K562 (cell line): ENCODE measurements around the gene CTTNBP2NL. TPM values are rescaled to one million over a fixed set of nuclear protein-coding genes. Genes with fewer than 3 reads are reported as not detected.
"Not testable (repeated sequence)": the region's sequence is repeated elsewhere in the genome, so short reads cannot be mapped to it uniquely, and the experiment has no call there.

Experiments
- ATAC-seq: fragments of 200-7000 bp; cut with Tn5 transposase; 3 replicates; pipeline ENCODE4 v1.9.1; 2020; ENCODE audit warnings: moderate library complexity
- BruUV-seq: library from RNA; stranded (reverse); fragments of 400-500 nt; replicated peaks from 2 replicates; lab custom pipeline; 2021; lab: Mats Ljungman, UMichigan
- CTCF ChIA-PET: fragments of 300-600 bp; formaldehyde crosslinking; extraction: SDS; loops from one replicate; lab custom pipeline; 2021; ENCODE audit warnings: low intra/inter-chr PET ratio; lab: Yijun Ruan, JAX
- POLR2A ChIA-PET: fragments of 300-600, 350-650 bp; sonication (Branson Sonifier 250); formaldehyde crosslinking; extraction: SDS; loops from one replicate; lab custom pipeline; 2021; ENCODE audit warnings: antibody characterized with exemption, inconsistent platforms; lab: Yijun Ruan, JAX
- DNase-seq, 4 experiments: peaks; one replicate each; pipeline versions ENCODE4 v3.0.0 to v3.0.0-alpha.2; 2011 to 2018; ENCODE audit warnings: low spot score in 3 of 4, mixed read lengths in 3 of 4; ENCODE audit errors: extremely low read depth in 1 of 4
- FAIRE-seq: peaks from 2 replicates; lab custom pipeline; 2011; peaks lifted over from hg19 to GRCh38; lab: Jason Lieb, UNC
- H2AFZ ChIP-seq: 2 replicates; pipeline ENCODE4 v1.6.0; 2011; ENCODE audit warnings: low read depth, low read length, control low read depth, inconsistent platforms
- H3K27ac ChIP-seq: fragments of 200-600 bp; 3 replicates; pipeline ENCODE4 v1.8.0; 2011; ENCODE audit warnings: low read depth, mild to moderate bottlenecking, control low read depth, inconsistent platforms, low read length, moderate library complexity, mixed read lengths; ENCODE audit errors: extremely low read depth
- H3K27me3 ChIP-seq, 2 experiments: fragments of 300-600 bp in 1 of 2; 2 replicates in 1 of 2; 3 replicates in 1 of 2; pipeline versions ENCODE4 v1.6.0 to v1.8.0; 2011; ENCODE audit warnings: inconsistent platforms in 2 of 2, low read length in 2 of 2, mild to moderate bottlenecking in 1 of 2, mixed read lengths in 1 of 2, moderate library complexity in 1 of 2; ENCODE audit not compliant: control insufficient read depth in 2 of 2, insufficient read depth in 2 of 2
- H3K36me3 ChIP-seq: fragments of 300-600 bp; 3 replicates; pipeline ENCODE4 v1.8.0; 2011; ENCODE audit warnings: mild to moderate bottlenecking, low read length, inconsistent platforms; ENCODE audit not compliant: control insufficient read depth, insufficient read depth
- H3K4me1 ChIP-seq, 2 experiments: fragments of 200-600 bp in 1 of 2; replicated peaks in 1 of 2; 2 replicates in 1 of 2; 3 replicates in 1 of 2; pipeline versions ENCODE4 v1.5.1 to v1.8.0; 2011; ENCODE audit warnings: inconsistent platforms in 2 of 2, low read length in 2 of 2, mild to moderate bottlenecking in 1 of 2, mixed read lengths in 1 of 2, moderate library complexity in 1 of 2; ENCODE audit not compliant: control insufficient read depth in 2 of 2, insufficient read depth in 2 of 2
- H3K4me2 ChIP-seq: 2 replicates; pipeline ENCODE4 v1.6.1; 2011; ENCODE audit warnings: low read length, control low read depth, inconsistent platforms, mixed read lengths; ENCODE audit not compliant: insufficient read depth
- H3K4me3 ChIP-seq: fragments of 200-600 bp; sonication (generic), shearing (Covaris generic); 2 replicates; pipeline ENCODE4 v1.5.1; 2016; ENCODE audit warnings: control low read depth, inconsistent platforms
- H3K79me2 ChIP-seq: fragments of 200-600 bp; 3 replicates; pipeline ENCODE4 v1.8.0; 2011; ENCODE audit warnings: low read length, inconsistent platforms; ENCODE audit not compliant: control insufficient read depth, insufficient read depth
- H3K9ac ChIP-seq, 2 experiments: 2 replicates each; pipeline versions ENCODE4 v1.6.0 to v1.6.1; 2011; ENCODE audit warnings: low read depth in 2 of 2, low read length in 2 of 2, control low read depth in 1 of 2, inconsistent platforms in 1 of 2, mild to moderate bottlenecking in 1 of 2, mixed read lengths in 1 of 2; ENCODE audit not compliant: insufficient read depth in 1 of 2
- H3K9me1 ChIP-seq: one replicate; pipeline ENCODE4 v1.6.0; 2011; ENCODE audit warnings: inconsistent platforms, mild to moderate bottlenecking, low read length, moderate library complexity; ENCODE audit not compliant: control insufficient read depth, insufficient read depth
- H3K9me3 ChIP-seq: replicated peaks from 2 replicates; pipeline ENCODE4 v1.5.1; 2011; ENCODE audit warnings: low read depth, low read length, inconsistent platforms; ENCODE audit not compliant: control insufficient read depth, insufficient read depth
- H4K20me1 ChIP-seq: replicated peaks from 2 replicates; pipeline ENCODE4 v1.6.1; 2011; ENCODE audit warnings: low read length, inconsistent platforms, mixed read lengths; ENCODE audit not compliant: control insufficient read depth, insufficient read depth
- USF2 ChIP-seq: sonication (generic); formaldehyde crosslinking; IDR thresholded peaks from 2 replicates; pipeline ENCODE4 v1.5.0; 2020; ENCODE audit warnings: missing genetic modification reagents
- WGBS: fragments of 100-300 bp; shearing (Covaris generic); methylation state at CpG from one replicate; pipeline ENCODE4 v1.1.6; 2016; ENCODE audit warnings: low coverage, mixed read lengths; ENCODE audit not compliant: insufficient coverage; ENCODE audit errors: missing lambda C conversion rate; 5-methylcytosine and 5-hydroxymethylcytosine counted together
- in situ Hi-C: fragments of 300-500 bp; cut with MboI; formaldehyde crosslinking; loops from 4 replicates; pipeline ENCODE4 v1.15.0; 2018; ENCODE audit warnings: inconsistent platforms, mixed read lengths
- intact Hi-C: fragments of 100-400 bp; cut with micrococcal nuclease; formaldehyde crosslinking; loops from 2 replicates; pipeline ENCODE4 v1.14.2; 2022
- polyA plus RNA-seq, 8 experiments: library from polyadenylated mRNA; depleted of rRNA in 4 of 8; stranded (reverse) in 5 of 8; unstranded in 3 of 8; fragments of >200 nt; fragmentation: Nextera tagmentation in 2 of 8; fragmentation: Illumina TruSeq in 1 of 8; extraction: Ambion mirVana in 2 of 8; extraction: Trizol in 1 of 8; gene quantifications; 2 replicates each; pipeline versions ENCODE4 v1.2.1 to v1.2.3, GENCODE V29; 2011 to 2014; ENCODE audit warnings: inconsistent platforms in 1 of 8, missing spikeins in 1 of 8
- total RNA-seq, 7 experiments: library from RNA; depleted of rRNA in 6 of 7; stranded (reverse); fragments of >200 nt in 6 of 7; fragmentation: Illumina TruSeq in 2 of 7; extraction: Trizol in 2 of 7; gene quantifications; 2 replicates each; pipeline versions ENCODE4 v1.2.1 to v1.2.3, GENCODE V29; 2011 to 2021; ENCODE audit warnings: low replicate concordance in 1 of 7

CTTNBP2NL gene
- total and polyA plus RNA-seq, 9 of the 15 experiments (the other 6 are each of a cell fraction or from before 2014, with no cell fraction given) = 0.27 to 1.4 (median 0.62) TPM

GRCh38 chr1:112436384-112437156 lies 40.6 kb downstream of the CTTNBP2NL start (continued):
- no peak for TF ChIP-seq USF2 (CRISPR knock-in tag)
- TF ChIP-seq, all 486 proteins: peak for 3

- H3K4me1 ChIP-seq, H3K9me1 ChIP-seq, in situ Hi-C loops, FAIRE-seq, H3K27ac ChIP-seq, H2AFZ ChIP-seq, CTCF ChIA-PET, H3K9me3 ChIP-seq, BruUV-seq, DNase-seq, intact Hi-C loops, H4K20me1 ChIP-seq, ATAC-seq, H3K79me2 ChIP-seq, H3K36me3 ChIP-seq, H3K4me3 ChIP-seq, H3K4me2 ChIP-seq, H3K9ac ChIP-seq: not testable (repeated sequence)
- 0% methylated on average over 2 of the region's 2 CpGs for WGBS
- peaks cover 5 to 11% of the 10 kb centered on the region in 2 experiments; a peak in 3 of 5 replicates for H3K27me3 ChIP-seq
- POLR2A ChIA-PET = interaction anchor here (2.0 kb wide), 1 partner anchor 9 kb away, joined by 6 read pairs; no protein-coding TSS in a partner anchor
Observed at GRCh38 chr1:112438156-112438555, 42.1 kb downstream of the CTTNBP2NL start.
